ENCODE results near the gene LARP1B. TPM values are rescaled to one million over a fixed set of nuclear protein-coding genes. Genes with fewer than 3 reads are reported as not detected.
"Not testable (repeated sequence)": the region's sequence is repeated elsewhere in the genome, so short reads cannot be mapped to it uniquely, and the experiment has no call there.

LARP1B gene
- polyA plus RNA-seq, 1 experiment: 24.3 TPM

DNA sequence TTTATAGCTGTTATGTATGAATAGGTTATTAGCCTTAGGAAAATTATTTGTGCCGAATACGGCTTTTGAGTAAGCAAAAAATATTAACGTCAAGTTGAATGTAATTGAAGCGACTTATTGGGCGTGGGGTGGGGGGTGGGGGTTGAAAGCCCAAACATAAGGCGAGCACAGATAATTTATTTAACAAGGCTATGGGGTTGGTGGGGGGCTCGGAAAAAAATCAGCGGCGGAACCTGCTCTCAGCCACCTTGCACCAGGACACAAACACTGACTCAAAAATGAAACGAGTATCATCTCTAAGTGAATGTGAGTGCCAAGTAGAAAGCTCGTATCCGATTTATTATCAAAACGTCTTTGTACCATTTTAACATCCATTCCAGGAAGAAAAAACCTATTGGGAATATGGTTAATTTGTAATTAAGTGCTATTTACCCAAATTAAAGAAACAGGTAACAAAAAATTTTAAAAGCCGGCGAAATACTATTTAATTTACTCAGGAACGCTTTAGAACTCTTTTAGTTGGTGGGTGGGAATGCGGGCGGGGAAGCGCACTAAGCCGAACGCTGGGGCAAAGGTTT, 902 bp upstream of the LARP1B start:
- H3K9me3 ChIP-seq (ENCODE audit: control insufficient read depth, insufficient read depth, low read length): no peaks in the 10 kb centered on the region; the same call in 1 of the 2 replicates
- POLR2A ChIA-PET: interaction anchor here (1.1 to 1.9 kb wide), 3 partner anchors 88 to 179 kb away, joined by 3 to 17 read pairs (median 4); partner anchors contain the start of genes ABHD18 and MFSD8
- H3K27me3 ChIP-seq (ENCODE audit: control insufficient read depth, insufficient read depth, low read length): no peaks in the 10 kb centered on the region
- H3K27ac ChIP-seq (ENCODE audit: low read depth, low read length): peak overlapping the region; percentile 82
- TF ChIP-seq, protein P1, sequence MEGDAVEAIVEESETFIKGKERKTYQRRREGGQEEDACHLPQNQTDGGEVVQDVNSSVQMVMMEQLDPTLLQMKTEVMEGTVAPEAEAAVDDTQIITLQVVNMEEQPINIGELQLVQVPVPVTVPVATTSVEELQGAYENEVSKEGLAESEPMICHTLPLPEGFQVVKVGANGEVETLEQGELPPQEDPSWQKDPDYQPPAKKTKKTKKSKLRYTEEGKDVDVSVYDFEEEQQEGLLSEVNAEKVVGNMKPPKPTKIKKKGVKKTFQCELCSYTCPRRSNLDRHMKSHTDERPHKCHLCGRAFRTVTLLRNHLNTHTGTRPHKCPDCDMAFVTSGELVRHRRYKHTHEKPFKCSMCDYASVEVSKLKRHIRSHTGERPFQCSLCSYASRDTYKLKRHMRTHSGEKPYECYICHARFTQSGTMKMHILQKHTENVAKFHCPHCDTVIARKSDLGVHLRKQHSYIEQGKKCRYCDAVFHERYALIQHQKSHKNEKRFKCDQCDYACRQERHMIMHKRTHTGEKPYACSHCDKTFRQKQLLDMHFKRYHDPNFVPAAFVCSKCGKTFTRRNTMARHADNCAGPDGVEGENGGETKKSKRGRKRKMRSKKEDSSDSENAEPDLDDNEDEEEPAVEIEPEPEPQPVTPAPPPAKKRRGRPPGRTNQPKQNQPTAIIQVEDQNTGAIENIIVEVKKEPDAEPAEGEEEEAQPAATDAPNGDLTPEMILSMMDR (IDR thresholded peaks at IDR 0.05; ENCODE audit: low read depth, low read length): no peak
- CTCF ChIA-PET: no interaction called here
- no peak for DNase-seq (ENCODE audit: low read depth, low spot score)
- H3K4me3 ChIP-seq (ENCODE audit: low read depth, low read length): peak overlapping the region; percentile 84

DNA sequence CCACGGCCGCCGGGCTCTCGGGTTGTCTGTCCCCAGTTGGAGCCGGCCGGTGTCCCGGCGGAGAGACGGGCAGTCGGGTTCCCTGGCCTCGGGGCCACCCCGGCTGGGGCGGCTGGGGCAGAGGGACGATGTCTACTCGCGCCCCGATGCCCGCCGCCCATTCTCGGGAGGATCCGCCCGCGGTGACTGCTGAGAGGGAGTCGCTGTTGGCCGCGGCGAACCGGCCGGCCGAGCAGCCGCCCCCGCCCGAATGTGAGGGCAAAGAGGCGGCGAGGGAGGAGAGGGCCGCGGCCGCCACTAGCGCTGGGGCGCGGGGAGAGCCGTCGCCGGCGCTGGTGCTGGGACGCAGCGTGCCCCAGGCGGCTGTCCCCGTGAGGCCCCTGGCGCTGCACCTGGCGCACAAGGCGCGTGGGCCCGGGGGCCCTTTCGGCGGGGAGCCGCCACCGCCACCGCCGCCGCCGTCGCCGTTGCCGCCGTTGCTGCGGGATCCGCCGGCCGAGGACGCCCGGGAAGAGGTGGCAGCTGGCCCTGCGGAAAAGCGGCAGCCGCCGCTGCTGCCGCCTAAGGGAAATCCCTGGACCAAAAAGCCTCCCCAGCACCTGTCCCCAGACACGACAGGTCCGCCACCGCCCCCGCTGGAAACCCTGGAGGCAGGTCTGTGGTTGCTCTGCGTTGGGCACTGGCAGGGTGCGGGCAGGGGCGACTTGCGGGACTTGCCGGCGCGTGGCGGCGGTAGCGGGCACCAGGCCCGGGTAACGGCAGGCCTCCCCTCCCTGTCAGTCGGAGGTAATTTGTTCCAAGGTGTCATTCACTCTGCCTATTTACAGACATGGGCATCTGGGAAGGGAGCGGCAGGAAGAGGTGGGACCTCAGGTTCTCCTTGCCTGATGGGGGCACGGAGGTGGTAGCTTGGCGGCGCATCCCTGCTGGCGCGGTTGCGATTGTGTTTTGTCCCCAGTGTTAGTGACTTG, 739 bp downstream of the LARP1B start:
- TF ChIP-seq, protein P1 (IDR thresholded peaks at IDR 0.05; ENCODE audit: low read depth, low read length): 0 out of 2 replicates have a peak, but pooled peaks have one; percentile 11
- Histone ChIP-seq H3K9me3 (ENCODE audit: control insufficient read depth, insufficient read depth, low read length) (no peaks in the 10 kb centered on the region; the same call in 1 of the 2 replicates), H3K4me3 (ENCODE audit: low read depth, low read length) (peak overlapping the region; percentile 84), H3K27ac (ENCODE audit: low read depth, low read length) (peak overlapping the region; percentile 57), H3K27me3 (ENCODE audit: control insufficient read depth, insufficient read depth, low read length) (no peaks in the 10 kb centered on the region)
- CTCF ChIA-PET: interaction anchor here (0.6 to 0.8 kb wide), 3 partner anchors 11 to 130 kb away, joined by 3 read pairs; no protein-coding TSS in a partner anchor
- DNase-seq (ENCODE audit: low read depth, low spot score): no peak
- POLR2A ChIA-PET: interaction anchor here (0.6 to 1.9 kb wide), 7 partner anchors 13 to 180 kb away, joined by 3 to 17 read pairs (median 3); partner anchors contain the start of genes ABHD18 and MFSD8

DNA sequence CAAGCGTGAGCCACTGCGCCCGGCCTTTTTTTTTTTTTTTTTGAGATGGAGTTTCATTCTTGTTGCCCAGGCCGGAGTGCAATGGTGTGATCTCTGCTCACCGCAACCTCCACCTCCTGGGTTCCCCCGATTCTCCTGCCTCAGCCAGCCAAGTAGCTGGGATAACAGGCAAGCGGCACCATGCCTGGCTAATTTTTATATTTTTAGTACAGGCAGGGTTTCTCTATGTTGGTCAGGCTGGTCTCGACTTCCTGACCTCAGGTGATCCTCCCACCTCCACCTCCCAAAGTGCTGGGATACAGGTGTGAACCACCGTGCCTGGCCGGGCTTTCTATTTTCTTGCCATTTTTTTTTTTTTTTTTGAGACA, 5.3 kb downstream of the LARP1B start:
- CTCF ChIA-PET; H3K4me3 ChIP-seq (ENCODE audit: low read depth, low read length); H3K9me3 ChIP-seq (ENCODE audit: control insufficient read depth, insufficient read depth, low read length); DNase-seq (ENCODE audit: low read depth, low spot score); H3K27me3 ChIP-seq (ENCODE audit: control insufficient read depth, insufficient read depth, low read length); H3K27ac ChIP-seq (ENCODE audit: low read depth, low read length): not testable (repeated sequence)
- POLR2A ChIA-PET: interaction anchor here (0.7 kb wide), 1 partner anchor 69 kb away, joined by 4 read pairs; no protein-coding TSS in a partner anchor

DNA sequence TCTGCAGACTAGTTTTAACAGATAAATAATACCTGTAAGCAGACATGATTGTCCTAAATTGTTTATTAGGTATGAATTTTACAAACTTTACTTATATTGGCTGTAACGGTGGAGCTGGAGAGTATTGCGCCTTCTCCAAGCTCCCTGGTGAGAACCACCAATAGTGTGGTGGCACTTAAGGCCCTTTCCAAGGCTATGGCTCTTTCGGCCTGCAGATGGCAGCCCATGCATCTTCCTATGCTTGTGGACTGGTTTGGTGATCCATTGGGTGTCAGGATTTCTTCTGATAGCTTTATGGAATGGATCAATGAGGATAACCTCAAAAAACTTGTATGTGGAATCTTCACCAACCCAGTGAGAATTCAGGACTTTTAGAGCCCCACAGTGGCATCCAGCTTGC, 7.8 kb downstream of the LARP1B start:
- ChIA-PET POLR2A (no interaction called here), CTCF (no interaction called here)
- no peak for DNase-seq (ENCODE audit: low read depth, low spot score)

DNA sequence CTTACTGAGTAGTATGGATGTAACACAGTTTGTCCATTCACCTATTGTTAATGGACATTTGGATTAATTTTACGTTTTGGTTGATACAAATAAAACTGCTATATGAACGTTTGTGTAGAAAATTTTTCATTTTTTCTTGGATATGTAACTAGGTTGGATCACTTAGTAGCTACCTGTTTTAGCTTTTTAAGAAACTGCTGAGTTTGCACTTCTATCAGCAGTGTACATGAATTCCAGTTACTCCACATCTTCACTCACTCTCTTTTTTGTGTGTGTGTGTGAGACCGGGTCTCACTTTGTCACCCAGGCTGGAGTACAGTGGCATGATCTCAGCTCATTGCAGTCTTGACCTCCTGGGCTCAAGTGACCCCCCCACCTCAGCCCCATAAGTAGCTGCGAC, 15.4 kb downstream of the LARP1B start:
- ChIA-PET CTCF (no interaction called here), POLR2A (no interaction called here)
- no peaks in the 10 kb centered on the region for H3K27me3 ChIP-seq (ENCODE audit: control insufficient read depth, insufficient read depth, low read length)
- DNase-seq (ENCODE audit: low read depth, low spot score): no peak
- no peaks in the 10 kb centered on the region for H3K9me3 ChIP-seq (ENCODE audit: control insufficient read depth, insufficient read depth, low read length)
- H3K4me3 ChIP-seq (ENCODE audit: low read depth, low read length): no peak overlapping the region
- TF ChIP-seq, protein P1 (IDR thresholded peaks at IDR 0.05; ENCODE audit: low read depth, low read length): no peak
- H3K27ac ChIP-seq (ENCODE audit: low read depth, low read length): no peak overlapping the region

More for the DNA sequence above, 7.8 kb downstream of the LARP1B start:
- no peaks in the 10 kb centered on the region; the same call in 1 of the 2 replicates for H3K9me3 ChIP-seq (ENCODE audit: control insufficient read depth, insufficient read depth, low read length)
- no peak overlapping the region for H3K4me3 ChIP-seq (ENCODE audit: low read depth, low read length)
- H3K27ac ChIP-seq (ENCODE audit: low read depth, low read length): no peak overlapping the region
- TF ChIP-seq, protein P1 (IDR thresholded peaks at IDR 0.05; ENCODE audit: low read depth, low read length): peak; percentile 32
- H3K27me3 ChIP-seq (ENCODE audit: control insufficient read depth, insufficient read depth, low read length): no peaks in the 10 kb centered on the region

DNA sequence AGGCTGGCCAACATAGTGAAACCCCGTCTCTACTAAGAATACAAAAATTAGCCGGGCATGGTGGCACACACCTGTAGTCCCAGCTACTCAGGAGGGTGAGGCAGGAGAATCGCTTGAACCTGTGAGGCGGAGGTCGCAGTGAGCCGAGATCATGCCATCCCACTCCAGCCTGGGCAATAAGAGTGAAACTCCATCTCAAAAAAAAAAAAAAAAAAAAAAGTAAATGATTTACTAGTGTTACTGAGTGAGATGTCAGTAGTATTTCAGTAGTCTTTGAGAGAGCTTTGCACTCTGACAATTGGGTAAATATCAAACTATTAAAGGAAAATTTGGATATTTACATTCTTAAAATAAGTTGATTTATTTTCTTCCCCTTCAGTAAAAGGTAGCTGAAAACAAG, 34.2 kb downstream of the LARP1B start:
- H3K27ac ChIP-seq (ENCODE audit: low read depth, low read length); H3K27me3 ChIP-seq (ENCODE audit: control insufficient read depth, insufficient read depth, low read length); CTCF ChIA-PET; H3K9me3 ChIP-seq (ENCODE audit: control insufficient read depth, insufficient read depth, low read length); DNase-seq (ENCODE audit: low read depth, low spot score); H3K4me3 ChIP-seq (ENCODE audit: low read depth, low read length); POLR2A ChIA-PET: not testable (repeated sequence)

Data from AG04450 (cell line).